B cell (primary cell): ENCODE results near the gene ARPC1A. TPM values are rescaled to one million over a fixed set of nuclear protein-coding genes. Genes with fewer than 3 reads are reported as not detected.
A peak's percentile ranks its signal among the peaks of the same experiment; 100 is the strongest.

Experiments
- ATAC-seq: fragments of 200-7000 bp; cut with Tn5 transposase; one replicate; pipeline ENCODE4 v1.10.0; 2021; ENCODE audit warnings: low read depth, mild to moderate bottlenecking, moderate number of reproducible peaks, moderate library complexity
- CTCF ChIA-PET: fragments of 350-600 bp; sonication (Branson Sonifier 250); formaldehyde crosslinking; loops from one replicate; lab custom pipeline; 2021; ENCODE audit warnings: antibody characterized with exemption, inconsistent platforms; lab: Charles Lee
- POLR2A ChIA-PET: fragments of 350-600 bp; sonication (Branson Sonifier 250); formaldehyde crosslinking; loops from one replicate; lab custom pipeline; 2021; ENCODE audit warnings: antibody characterized with exemption; lab: Charles Lee
- DNase-seq: peaks from one replicate; pipeline ENCODE4 v3.0.0; 2013
- H2AFZ ChIP-seq: 2 replicates; pipeline ENCODE4 v1.6.1; 2012; ENCODE audit warnings: mild to moderate bottlenecking, low read depth, low read length; ENCODE audit not compliant: insufficient read depth, poor library complexity, severe bottlenecking
- H3K27ac ChIP-seq, 2 donors: 1 replicate in 1 of 2; 2 replicates in 1 of 2; pipeline ENCODE4 v1.5.1; 2012 to 2013; ENCODE audit warnings: low read length in 2 of 2, mild to moderate bottlenecking in 2 of 2, moderate library complexity in 1 of 2
- H3K27me3 ChIP-seq, 4 experiments: fragments of 200-600 bp in 1 of 4; sonication (generic) in 1 of 4; replicated peaks in 1 of 4; 1 replicate in 2 of 4; 2 replicates in 2 of 4; pipeline versions ENCODE4 v1.6.1 to v1.7.0; 2013 to 2016; ENCODE audit warnings: low read length in 3 of 4, mild to moderate bottlenecking in 2 of 4, mixed read lengths in 1 of 4, moderate library complexity in 1 of 4; ENCODE audit not compliant: insufficient read depth in 4 of 4, control insufficient read depth in 3 of 4; ENCODE audit errors: control extremely low read depth in 1 of 4
- H3K36me3 ChIP-seq, 2 experiments: replicated peaks in 1 of 2; 1 replicate in 1 of 2; 2 replicates in 1 of 2; pipeline versions ENCODE4 v1.6.1 to v1.7.1; 2013; ENCODE audit warnings: low read length in 1 of 2; ENCODE audit not compliant: insufficient read depth in 2 of 2, control insufficient read depth in 1 of 2; ENCODE audit errors: control extremely low read depth in 1 of 2, extremely low read depth in 1 of 2
- H3K4me1 ChIP-seq, 2 donors: fragments of 200-600 bp in 1 of 2; sonication (generic) in 1 of 2; 1 replicate in 1 of 2; 2 replicates in 1 of 2; pipeline versions ENCODE4 v1.5.1 to v1.6.1; 2013 to 2017; ENCODE audit warnings: low read length in 2 of 2; ENCODE audit not compliant: control insufficient read depth in 2 of 2, insufficient read depth in 2 of 2
- H3K4me2 ChIP-seq: replicated peaks from 2 replicates; pipeline ENCODE3; 2012; ENCODE audit warnings: mild to moderate bottlenecking, low read depth, low read length; ENCODE audit not compliant: poor library complexity, severe bottlenecking
- H3K4me3 ChIP-seq, 5 experiments: fragments of 200-600 bp in 1 of 5; sonication (generic) in 1 of 5; 1 replicate in 3 of 5; 2 replicates in 2 of 5; pipeline versions ENCODE4 v1.5.1 to v1.7.0; 2011 to 2016; ENCODE audit warnings: low read length in 4 of 5, mild to moderate bottlenecking in 4 of 5, low read depth in 2 of 5, control low read depth in 1 of 5, moderate library complexity in 1 of 5; ENCODE audit not compliant: insufficient read depth in 1 of 5; ENCODE audit errors: control extremely low read depth in 1 of 5, extremely low read depth in 1 of 5
- H3K79me2 ChIP-seq: fragments of 200-600 bp; sonication (generic); one replicate; pipeline ENCODE4 v1.6.0; 2016; ENCODE audit warnings: low read length; ENCODE audit not compliant: control insufficient read depth, insufficient read depth
- H3K9ac ChIP-seq: fragments of 200-600 bp; sonication (generic); 2 replicates; pipeline ENCODE4 v1.6.1; 2017; ENCODE audit warnings: mild to moderate bottlenecking, low read length, moderate library complexity
- H3K9me3 ChIP-seq, 3 donors: one replicate each; pipeline versions ENCODE4 v1.6.1 to v1.7.1; 2013; ENCODE audit warnings: low read length in 2 of 3; ENCODE audit not compliant: control insufficient read depth in 2 of 3, insufficient read depth in 1 of 3; ENCODE audit errors: control extremely low read depth in 1 of 3
- H4K20me1 ChIP-seq: 2 replicates; pipeline ENCODE4 v1.6.0; 2012; ENCODE audit warnings: mild to moderate bottlenecking, low read length; ENCODE audit not compliant: insufficient read depth, control insufficient read depth, poor library complexity, severe bottlenecking
- H3K27ac Mint-ChIP-seq: one replicate; pipeline ENCODE4 v1.8.0; 2021; ENCODE audit warnings: mixed read lengths
- H3K27me3 Mint-ChIP-seq: one replicate; pipeline ENCODE4 v1.8.0; 2021; ENCODE audit warnings: mixed read lengths
- H3K4me1 Mint-ChIP-seq: one replicate; pipeline ENCODE4 v1.8.0; 2021; ENCODE audit warnings: mixed read lengths
- H3K4me3 Mint-ChIP-seq: one replicate; pipeline ENCODE4 v1.8.0; 2021; ENCODE audit warnings: mixed read lengths
- H3K9me3 Mint-ChIP-seq: one replicate; pipeline ENCODE4 v1.8.0; 2022; ENCODE audit warnings: mixed read lengths; ENCODE audit not compliant: insufficient read depth
- CTCF ChIP-seq: fragments of 200-600 bp; IDR thresholded peaks from one replicate; pipeline ENCODE4 v1.8.0; 2022; ENCODE audit warnings: antibody characterized with exemption, mild to moderate bottlenecking
- EZH2 ChIP-seq: IDR thresholded peaks from 2 replicates; pipeline ENCODE4 v1.6.1; 2012; ENCODE audit warnings: borderline replicate concordance, low read depth, mild to moderate bottlenecking, moderate library complexity, low read length; ENCODE audit not compliant: insufficient read depth, poor library complexity, severe bottlenecking
- WGBS: methylation state at CpG from one replicate; pipeline ENCODE4 v1.1.5; 2013; ENCODE audit warnings: missing lambda C conversion rate; ENCODE audit not compliant: insufficient coverage; 5-methylcytosine and 5-hydroxymethylcytosine counted together
- intact Hi-C: fragments of 100-400 bp; cut with micrococcal nuclease; formaldehyde crosslinking; loops from one replicate; pipeline ENCODE4 v1.10.0; 2022
- polyA plus RNA-seq: library from polyadenylated mRNA; depleted of rRNA; stranded (reverse); fragments of >200 nt; gene quantifications from 2 replicates; pipeline ENCODE4 v1.2.3, GENCODE V29; 2012
- total RNA-seq, 2 donors: library from RNA; stranded (reverse); fragments of 120-200 nt in 1 of 2; gene quantifications; 1 replicate in 1 of 2; 2 replicates in 1 of 2; pipeline versions ENCODE4 v1.2.3 to v1.2.4, GENCODE V29; 2013 to 2022

ARPC1A gene
- total and polyA plus RNA-seq, 2 donors (not counting 1 experiment from before 2014, with no cell fraction given), result 41.7 to 45.5 TPM

GRCh38 chr7:99373091-99374066 is 47.7 kb downstream of the ARPC1A start:
- POLR2A ChIA-PET, result interaction anchor here (0.7 to 4.0 kb wide), 4 partner anchors 35 to 482 kb away, joined by 3 to 33 read pairs (median 8); partner anchors contain the start of genes BUD31, PDAP1 and ZKSCAN5

More at GRCh38 chr7:99373091-99374066, 47.7 kb downstream of the ARPC1A start:
- TF ChIP-seq CTCF, result no peak
- no peak for TF ChIP-seq EZH2
- H3K9ac ChIP-seq, result peak overlapping the region; percentile 74
- H3K9me3 Mint-ChIP-seq, result no peaks in the 10 kb centered on the region
- peaks cover 38% of the 10 kb centered on the region for H4K20me1 ChIP-seq
- H3K79me2 ChIP-seq, result peaks cover 56% of the 10 kb centered on the region
- CTCF ChIA-PET, result interaction anchor here (0.8 to 1.2 kb wide), 4 partner anchors 12 to 13 kb away, joined by 3 to 4 read pairs (median 4); no protein-coding TSS in a partner anchor
- peaks cover 0 to 11% of the 10 kb centered on the region in 2 experiments for H3K36me3 ChIP-seq
- peak overlapping the region; percentile 92 for H2AFZ ChIP-seq
- peak overlapping the region in 1 of 2 donors; percentile 94 for H3K27ac ChIP-seq
- ATAC-seq (no peak), DNase-seq (no peak)
- peak overlapping the region; percentile 94 for H3K4me2 ChIP-seq
- peak overlapping the region; percentile 84 for H3K4me3 Mint-ChIP-seq
- intact Hi-C loops, result loop anchor here (1.0 to 10.0 kb wide), 7 partner anchors 20 to 229 kb away; partner anchors contain the start of genes ARPC1A, BUD31, CPSF4 and FAM200A
- H3K27me3 ChIP-seq, result no peaks in the 10 kb centered on the region
- H3K4me3 ChIP-seq, result peak overlapping the region; percentile 57 to 91 (median 78)
- peaks cover 29 to 34% of the 10 kb centered on the region in 2 donors for H3K4me1 ChIP-seq
- H3K4me1 Mint-ChIP-seq, result peaks cover 13% of the 10 kb centered on the region
- H3K27me3 Mint-ChIP-seq, result no peaks in the 10 kb centered on the region
- no peaks in the 10 kb centered on the region for H3K9me3 ChIP-seq
- H3K27ac Mint-ChIP-seq, result peak overlapping the region; percentile 77
- 83% methylated on average over 29 of the region's 41 CpGs for WGBS
